Cardiac muscle cell (in vitro differentiated cells and primary cell): ENCODE measurements around the gene CDH23. TPM values are rescaled to one million over a fixed set of nuclear protein-coding genes. Genes with fewer than 3 reads are reported as not detected.

Experiments
- DNase-seq, 2 donors: peaks; one replicate each; pipeline versions ENCODE4 v3.0.0 to v3.0.0-alpha.2; 2010 to 2017; ENCODE audit warnings: low read depth in 1 of 2, low spot score in 1 of 2
- H3K27ac ChIP-seq: fragments of 200-600 bp; sonication (generic); 2 replicates; pipeline ENCODE4 v1.5.1; 2016
- H3K27me3 ChIP-seq: fragments of 200-600 bp; sonication (generic); 2 replicates; pipeline ENCODE4 v1.6.0; 2016; ENCODE audit warnings: control low read depth
- H3K36me3 ChIP-seq: fragments of 200-600 bp; sonication (generic); 2 replicates; pipeline ENCODE4 v1.5.1; 2016; ENCODE audit warnings: control low read depth
- H3K4me1 ChIP-seq: fragments of 200-600 bp; sonication (generic); 2 replicates; pipeline ENCODE4 v1.8.1; 2017; ENCODE audit warnings: low read depth, mild to moderate bottlenecking, mixed run types
- H3K4me3 ChIP-seq: fragments of 200-600 bp; sonication (generic); 2 replicates; pipeline ENCODE4 v1.5.1; 2016; ENCODE audit warnings: mild to moderate bottlenecking
- H3K9me3 ChIP-seq: fragments of 200-600 bp; sonication (generic); 2 replicates; pipeline ENCODE4 v1.5.1; 2017; ENCODE audit warnings: low read depth, mild to moderate bottlenecking, control low read depth
- polyA plus RNA-seq: library from polyadenylated mRNA; unstranded; fragments of >200 nt; fragmentation: Nextera tagmentation; extraction: Ambion mirVana; gene quantifications from 2 replicates; pipeline ENCODE4 v1.2.1, GENCODE V29; 2016
- total RNA-seq: library from RNA; depleted of rRNA; stranded (reverse); fragments of >200 nt; gene quantifications from 2 replicates; pipeline ENCODE4 v1.2.3, GENCODE V29; 2016
- TF ChIP-seq, protein P1 (sequence below): IDR thresholded peaks from 2 replicates; pipeline ENCODE4 v1.5.1; 2012; ENCODE audit warnings: low read depth, mild to moderate bottlenecking, low read length

Gene CDH23
- total and polyA plus RNA-seq, 2 experiments from 2014 or later = 0.05 to 0.51 TPM

- Histone ChIP-seq H3K27ac (no peak overlapping the region), H3K4me3 (peak overlapping the region; percentile 44), H3K36me3 (no peaks in the 10 kb centered on the region), H3K4me1 (peaks cover 8% of the 10 kb centered on the region), H3K9me3 (no peaks in the 10 kb centered on the region), H3K27me3 (peaks cover 66% of the 10 kb centered on the region)
- peak in 1 of 2 donors; percentile 28 for DNase-seq
- TF ChIP-seq, protein P1, sequence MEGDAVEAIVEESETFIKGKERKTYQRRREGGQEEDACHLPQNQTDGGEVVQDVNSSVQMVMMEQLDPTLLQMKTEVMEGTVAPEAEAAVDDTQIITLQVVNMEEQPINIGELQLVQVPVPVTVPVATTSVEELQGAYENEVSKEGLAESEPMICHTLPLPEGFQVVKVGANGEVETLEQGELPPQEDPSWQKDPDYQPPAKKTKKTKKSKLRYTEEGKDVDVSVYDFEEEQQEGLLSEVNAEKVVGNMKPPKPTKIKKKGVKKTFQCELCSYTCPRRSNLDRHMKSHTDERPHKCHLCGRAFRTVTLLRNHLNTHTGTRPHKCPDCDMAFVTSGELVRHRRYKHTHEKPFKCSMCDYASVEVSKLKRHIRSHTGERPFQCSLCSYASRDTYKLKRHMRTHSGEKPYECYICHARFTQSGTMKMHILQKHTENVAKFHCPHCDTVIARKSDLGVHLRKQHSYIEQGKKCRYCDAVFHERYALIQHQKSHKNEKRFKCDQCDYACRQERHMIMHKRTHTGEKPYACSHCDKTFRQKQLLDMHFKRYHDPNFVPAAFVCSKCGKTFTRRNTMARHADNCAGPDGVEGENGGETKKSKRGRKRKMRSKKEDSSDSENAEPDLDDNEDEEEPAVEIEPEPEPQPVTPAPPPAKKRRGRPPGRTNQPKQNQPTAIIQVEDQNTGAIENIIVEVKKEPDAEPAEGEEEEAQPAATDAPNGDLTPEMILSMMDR = no peak
These were observed 834 bp downstream of the CDH23 start for GRCh38 chr10:71397296-71398212.

- no peak for DNase-seq
- Histone ChIP-seq H3K9me3 (no peaks in the 10 kb centered on the region), H3K27me3 (peaks cover 53% of the 10 kb centered on the region), H3K4me3 (no peak overlapping the region), H3K27ac (no peak overlapping the region), H3K4me1 (peaks cover 8% of the 10 kb centered on the region), H3K36me3 (no peaks in the 10 kb centered on the region)
- TF ChIP-seq, protein P1 = no peak
These were observed 2.3 kb downstream of the CDH23 start for GRCh38 chr10:71398976-71399375.

DNA sequence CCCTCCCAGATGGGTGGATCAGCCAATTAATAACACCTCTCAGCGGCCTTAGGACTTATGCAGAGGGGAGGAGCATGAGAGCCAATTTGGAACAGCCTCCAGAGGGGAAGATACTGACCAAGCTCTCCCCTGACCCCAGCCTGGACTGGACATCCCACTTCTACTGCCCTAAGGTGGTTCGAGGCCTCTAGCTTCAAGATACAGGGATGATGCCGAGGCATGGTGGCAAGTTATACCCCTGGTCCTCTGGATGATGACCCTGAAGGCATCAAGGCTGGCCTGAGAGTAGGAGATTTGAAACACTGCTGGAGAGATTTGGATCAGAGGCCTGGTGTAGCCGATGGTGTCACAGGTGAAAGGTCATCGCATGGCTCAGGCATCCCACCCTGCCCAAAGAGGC is 3.2 kb downstream of the CDH23 start:
- no peak overlapping the region for H3K27ac ChIP-seq

DNA sequence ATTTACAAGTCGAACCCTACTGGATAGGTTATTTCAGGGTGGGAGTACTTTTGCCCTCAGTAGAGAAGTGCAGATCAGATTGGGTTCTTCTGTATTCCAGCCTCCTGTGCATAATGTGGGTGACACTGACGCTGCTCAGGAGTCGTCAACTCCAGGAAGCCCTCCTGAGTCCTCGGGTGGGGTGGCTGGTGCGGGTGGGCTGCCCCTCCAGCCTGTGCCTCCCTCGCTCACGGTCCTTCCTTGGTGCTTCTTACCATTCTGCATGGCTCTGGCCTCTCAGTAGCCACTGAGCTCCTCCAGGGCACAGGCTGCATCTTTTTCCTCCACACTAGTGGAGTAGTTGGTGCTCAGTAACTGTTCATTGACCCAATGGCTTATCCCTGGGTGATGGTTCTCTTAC is 4.3 kb downstream of the CDH23 start:
- Histone ChIP-seq H3K27ac (no peak overlapping the region), H3K36me3 (no peaks in the 10 kb centered on the region), H3K4me1 (peaks cover 8% of the 10 kb centered on the region), H3K27me3 (peaks cover 43% of the 10 kb centered on the region), H3K9me3 (no peaks in the 10 kb centered on the region), H3K4me3 (no peak overlapping the region)
- TF ChIP-seq, protein P1 = no peak
- DNase-seq = no peak

More for the DNA sequence above, 3.2 kb downstream of the CDH23 start:
- Histone ChIP-seq H3K36me3 (no peaks in the 10 kb centered on the region), H3K4me1 (peaks cover 8% of the 10 kb centered on the region), H3K9me3 (no peaks in the 10 kb centered on the region), H3K4me3 (no peak overlapping the region), H3K27me3 (peaks cover 53% of the 10 kb centered on the region)
- no peak for DNase-seq
- TF ChIP-seq, protein P1 = no peak

DNA sequence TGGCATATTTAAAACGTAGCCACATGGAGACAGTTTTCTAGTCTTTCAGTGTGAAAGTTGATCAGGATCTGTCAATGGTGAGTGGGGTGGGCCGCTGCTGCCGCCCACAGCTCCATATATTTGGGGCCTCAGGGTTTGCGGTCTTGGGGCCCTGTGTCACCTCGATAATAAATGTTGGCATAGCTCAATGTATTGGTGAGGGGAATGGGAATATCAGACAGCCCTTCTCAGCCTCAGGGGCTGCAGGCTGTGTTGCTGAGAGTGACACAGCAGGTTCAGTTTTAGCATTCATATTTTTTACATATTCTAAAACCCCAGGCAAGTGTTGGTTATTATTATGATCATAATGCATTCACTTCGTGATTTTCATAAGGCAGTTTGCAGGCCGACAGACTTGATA is 5.3 kb downstream of the CDH23 start:
- Histone ChIP-seq H3K36me3 (no peaks in the 10 kb centered on the region), H3K9me3 (no peaks in the 10 kb centered on the region), H3K4me1 (peaks cover 8% of the 10 kb centered on the region), H3K27ac (no peak overlapping the region), H3K4me3 (no peak overlapping the region), H3K27me3 (peaks cover 36% of the 10 kb centered on the region)
- DNase-seq = no peak
- TF ChIP-seq, protein P1 = no peak
